Measurements from ENCODE around the gene CLIP1. TPM values are rescaled to one million over a fixed set of nuclear protein-coding genes. Genes with fewer than 3 reads are reported as not detected.

Gene CLIP1
- total and polyA plus RNA-seq, 2 of the 8 experiments (the other 6 are each of a cell fraction or from before 2014, with no cell fraction given) = 19.0 to 27.6 TPM

- TF ChIP-seq ATF2 (IDR thresholded peaks at IDR 0.05; ENCODE audit: low read length) (no peak), NRF1 (IDR thresholded peaks at IDR 0.05; ENCODE audit: low read depth, low read length) (no peak), MAFK (IDR thresholded peaks at IDR 0.05; ENCODE audit: low read depth, low read length) (no peak), CHD2 (IDR thresholded peaks at IDR 0.05; ENCODE audit: low read length) (no peak), JUN (IDR thresholded peaks at IDR 0.05; ENCODE audit: low read depth, low read length) (no peak), SRF (IDR thresholded peaks at IDR 0.05; ENCODE audit: low read depth, low read length) (no peak), CTCF (IDR thresholded peaks at IDR 0.05; ENCODE audit: control extremely low read depth in 1 of 3, insufficient read depth in 1 of 3, low read depth in 1 of 3, low read length in 3 of 3) (no peak)
- Histone ChIP-seq H2BK120ac (replicated peaks; ENCODE audit: low read depth, low read length) (no peak overlapping the region), H3K9me3 (ENCODE audit: insufficient read depth in 2 of 2, low read depth in 1 of 2, low read length in 1 of 2) (peaks cover 0 to 7% of the 10 kb centered on the region in 2 experiments; a peak in 2 of 4 replicates), H3K4me2 (ENCODE audit: insufficient read depth in 1 of 2, low read depth in 2 of 2, low read length in 2 of 2) (no peak overlapping the region), H2AK5ac (ENCODE audit: low read depth, low read length) (no peak overlapping the region), H3K4me1 (replicated peaks in 1 of 4; ENCODE audit: control insufficient read depth in 3 of 4, insufficient read depth in 4 of 4, low read length in 3 of 4) (no peaks in the 10 kb centered on the region), H3K23ac (ENCODE audit: insufficient read length) (no peak overlapping the region), H2BK5ac (ENCODE audit: low read depth, low read length) (no peak overlapping the region), H2AFZ (ENCODE audit: low read length) (no peak overlapping the region), H3K14ac (ENCODE audit: insufficient read length) (no peak overlapping the region), H3K27me3 (replicated peaks in 1 of 4; ENCODE audit: control insufficient read depth in 3 of 4, extremely low read depth in 1 of 4, insufficient read depth in 3 of 4, low read length in 3 of 4) (no peaks in the 10 kb centered on the region), H3K27ac (ENCODE audit: low read depth, low read length) (no peak overlapping the region), H3K36me3 (ENCODE audit: control insufficient read depth in 2 of 4, insufficient read depth in 4 of 4, low read length in 3 of 4) (peaks cover 0 to 4% (median 0%) of the 10 kb centered on the region in 4 experiments; a peak in 2 of 8 replicates), H3K4me3 (ENCODE audit: extremely low read depth in 1 of 4, insufficient read depth in 2 of 4, low read depth in 3 of 4, low read length in 4 of 4) (no peak overlapping the region), H3K23me2 (ENCODE audit: low read depth, low read length) (no peaks in the 10 kb centered on the region), H4K20me1 (replicated peaks in 1 of 2; ENCODE audit: control insufficient read depth in 1 of 2, insufficient read depth in 2 of 2, low read length in 2 of 2) (no peaks in the 10 kb centered on the region), H4K8ac (ENCODE audit: extremely low read depth, insufficient read depth, low read length) (no peak overlapping the region; the same call in 1 of the 2 replicates), H3K9ac (replicated peaks in 1 of 4; ENCODE audit: extremely low read depth in 1 of 4, low read depth in 3 of 4, low read length in 3 of 4) (no peak overlapping the region), H2BK20ac (ENCODE audit: low read length) (no peak overlapping the region), H2BK12ac (ENCODE audit: low read depth, low read length) (no peak overlapping the region), H3K18ac (ENCODE audit: extremely low read depth, low read length) (no peak overlapping the region), H3K79me1 (ENCODE audit: low read depth, low read length) (no peaks in the 10 kb centered on the region), H4K5ac (ENCODE audit: insufficient read length, low read depth, low read length) (no peak overlapping the region), H2BK15ac (ENCODE audit: low read length) (no peak overlapping the region), H3K56ac (replicated peaks; ENCODE audit: insufficient read length, low read depth, low read length) (no peak overlapping the region), H4K91ac (replicated peaks; ENCODE audit: insufficient read length, low read length) (no peak overlapping the region), H3K4ac (replicated peaks; ENCODE audit: insufficient read length, low read depth, low read length) (no peak overlapping the region), H3K79me2 (ENCODE audit: control insufficient read depth in 1 of 2, insufficient read depth in 2 of 2, low read length in 2 of 2) (no peaks in the 10 kb centered on the region)
- ChIA-PET CTCF (ENCODE audit: partially characterized antibody) (interaction anchor here (0.6 to 4.3 kb wide), 36 partner anchors 8 to 147 kb away, joined by 3 to 53 read pairs (median 4); no protein-coding TSS in a partner anchor), POLR2A (ENCODE audit: partially characterized antibody) (interaction anchor here (0.8 kb wide), 1 partner anchor 286 kb away, joined by 3 read pairs; no protein-coding TSS in a partner anchor)
- 95% methylated on average over 22 of the region's 24 CpGs; no CpG with 5 or more reads in 1 of the 2 experiments for WGBS, 2 experiments (ENCODE audit: extremely low coverage in 1 of 2, insufficient coverage in 1 of 2, insufficient read length in 1 of 2, insufficient replicate concordance in 2 of 2, low coverage in 1 of 2, low lambda C conversion rate in 2 of 2, missing lambda C conversion rate in 1 of 2)
- DNase-seq (ENCODE audit: low read depth in 1 of 2, low spot score in 2 of 2) (no peak), FAIRE-seq (no peak)
Measured at GRCh38 chr12:122354958-122355641, 67.4 kb downstream of the CLIP1 start.

All from H1 (cell line).